Bronchial epithelial cell (primary cell): ENCODE measurements around the gene B4GALNT1. TPM values are rescaled to one million over a fixed set of nuclear protein-coding genes. Genes with fewer than 3 reads are reported as not detected.
"Not testable (repeated sequence)": the region's sequence is repeated elsewhere in the genome, so short reads cannot be mapped to it uniquely, and the experiment has no call there.

ENCODE experiments used
- DNase-seq: peaks from one replicate; pipeline ENCODE4 v3.0.0-alpha.2; 2010; ENCODE audit warnings: low read depth
- FAIRE-seq: peaks from 2 replicates; lab custom pipeline; 2011; peaks lifted over from hg19 to GRCh38; lab: Jason Lieb, UNC
- H3K27me3 ChIP-seq: 2 replicates; pipeline ENCODE4 v1.5.1; 2011; ENCODE audit warnings: low read length; ENCODE audit not compliant: control insufficient read depth, insufficient read depth
- H3K36me3 ChIP-seq: 2 replicates; pipeline ENCODE4 v1.5.1; 2011; ENCODE audit warnings: low read length; ENCODE audit not compliant: control insufficient read depth, insufficient read depth
- H3K4me3 ChIP-seq: 2 replicates; pipeline ENCODE4 v1.5.1; 2011; ENCODE audit warnings: mild to moderate bottlenecking, low read depth, low read length, control low read depth
- CTCF ChIP-seq: IDR thresholded peaks from 2 replicates; pipeline ENCODE4 v1.5.1; 2011; ENCODE audit warnings: mild to moderate bottlenecking, moderate library complexity, low read length, control low read depth, inconsistent platforms; ENCODE audit not compliant: insufficient read depth, severe bottlenecking
- total RNA-seq: library from RNA; depleted of rRNA; stranded (reverse); fragments of >200 nt; gene quantifications from 2 replicates; pipeline ENCODE4 v1.2.1, GENCODE V29; 2014

The B4GALNT1 gene
- total RNA-seq, 1 donor from 2014 or later = not detected

DNA sequence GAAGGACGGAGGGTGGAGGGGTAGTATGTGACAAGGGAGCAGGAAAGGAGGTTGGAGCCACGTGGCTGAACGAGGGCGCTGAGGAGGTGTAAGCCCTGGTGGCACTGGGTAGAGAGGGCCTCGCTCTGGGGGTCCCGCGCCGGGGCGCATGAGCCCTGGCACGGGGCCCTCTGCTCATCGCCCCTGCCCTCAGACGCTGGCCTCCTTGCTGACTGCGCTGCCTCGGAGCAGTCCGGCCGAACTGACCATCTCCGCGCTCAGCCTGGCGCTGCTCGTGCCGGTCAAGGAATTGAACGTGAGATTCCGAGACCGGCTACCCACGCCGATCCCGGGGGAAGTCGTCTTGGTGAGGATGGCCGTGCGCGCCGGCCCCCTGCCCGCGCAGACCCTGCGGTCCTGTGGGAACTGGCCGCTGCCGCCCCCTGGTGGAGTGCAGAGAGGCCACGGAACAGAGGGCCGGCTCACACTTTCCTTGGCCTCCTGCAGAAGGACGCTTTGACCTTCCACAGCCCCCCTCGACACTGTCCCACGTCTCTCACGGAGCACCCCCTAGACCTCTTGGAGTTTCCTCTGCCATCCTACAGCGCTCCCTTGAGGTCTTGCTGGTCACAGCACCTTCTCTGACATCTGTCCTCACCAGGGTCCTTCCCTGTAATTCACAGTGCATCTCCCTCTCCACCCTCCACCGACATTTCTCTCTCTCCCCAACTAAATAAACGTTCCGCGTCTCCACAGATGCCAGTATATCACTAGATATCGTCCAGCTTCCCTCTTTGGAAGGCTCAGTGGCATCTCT lies 11.3 kb downstream of the B4GALNT1 start:
- Histone ChIP-seq H3K36me3 (no peaks in the 10 kb centered on the region), H3K4me3 (peak overlapping the region; percentile 19), H3K27me3 (peaks cover 58% of the 10 kb centered on the region)
- no peak for FAIRE-seq
- TF ChIP-seq CTCF = peak; percentile 96
- DNase-seq = no peak

DNA sequence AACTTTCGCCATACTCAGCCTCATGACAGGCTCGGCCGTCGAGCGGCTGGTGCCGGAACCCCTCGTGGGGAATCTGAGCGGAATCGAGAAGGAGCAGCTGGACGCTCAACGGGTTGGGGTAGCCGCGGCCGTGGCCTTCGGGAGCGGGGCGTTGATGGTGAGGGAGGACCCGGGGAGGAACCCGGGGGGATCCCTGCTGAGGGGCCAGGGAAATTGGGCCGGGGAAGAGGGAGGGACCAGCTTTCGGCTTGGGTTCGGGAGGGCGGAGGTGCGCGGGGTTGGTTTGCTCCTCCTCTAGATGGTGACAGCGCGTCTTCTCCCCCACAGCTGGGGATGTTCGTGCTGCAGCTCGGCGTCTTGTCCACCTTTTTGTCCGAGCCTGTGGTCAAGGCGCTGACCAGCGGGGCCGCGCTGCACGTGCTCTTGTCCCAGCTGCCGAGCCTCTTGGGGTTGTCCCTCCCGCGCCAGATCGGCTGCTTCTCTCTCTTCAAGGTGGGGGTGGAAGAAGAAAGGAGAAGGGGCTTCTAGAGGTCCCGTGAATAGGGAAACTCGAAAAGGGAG lies 12.0 kb downstream of the B4GALNT1 start:
- no peak for DNase-seq
- Histone ChIP-seq H3K36me3 (no peaks in the 10 kb centered on the region), H3K4me3 (no peak overlapping the region), H3K27me3 (peaks cover 52% of the 10 kb centered on the region)
- no peak for TF ChIP-seq CTCF
- FAIRE-seq = no peak

DNA sequence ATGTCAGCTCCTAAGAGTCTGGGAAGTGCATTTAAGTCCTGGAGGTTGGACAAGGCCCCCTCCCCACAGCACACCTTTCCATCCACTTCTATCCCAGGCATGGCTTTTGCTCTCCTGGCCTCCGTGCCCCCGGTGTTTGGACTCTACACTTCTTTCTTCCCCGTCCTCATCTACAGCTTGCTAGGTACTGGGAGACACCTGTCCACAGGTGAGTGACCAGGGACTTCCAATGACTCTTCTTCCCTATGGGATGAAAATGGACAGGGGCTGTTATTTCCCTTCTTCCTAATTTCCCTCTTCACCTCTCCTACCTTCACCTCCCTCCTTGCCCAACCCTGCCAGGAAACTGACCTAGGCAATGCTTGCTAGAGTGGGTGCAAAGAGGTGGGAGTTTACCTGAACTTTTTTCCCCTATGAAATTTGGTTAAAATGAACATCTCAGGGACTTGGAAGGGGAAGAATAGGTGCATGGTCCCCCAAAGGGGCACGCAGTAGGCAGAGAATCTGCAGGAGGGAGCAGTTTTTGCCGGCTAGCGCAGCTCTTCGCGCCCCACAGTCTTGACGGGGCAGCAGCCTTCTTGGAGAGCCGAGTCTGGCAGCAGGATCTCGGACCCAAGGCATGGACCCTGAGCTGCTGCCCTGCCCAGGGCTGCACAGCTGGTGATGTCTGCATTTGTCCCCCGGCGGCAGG lies 12.6 kb downstream of the B4GALNT1 start:
- TF ChIP-seq CTCF = no peak
- H3K27me3 ChIP-seq = peaks cover 48% of the 10 kb centered on the region
- no peaks in the 10 kb centered on the region for H3K36me3 ChIP-seq
- no peak overlapping the region for H3K4me3 ChIP-seq
- FAIRE-seq (no peak), DNase-seq (no peak)

GRCh38 chr12:57619434-57620244 lies 13.4 kb downstream of the B4GALNT1 start:
- no peak for TF ChIP-seq CTCF
- Histone ChIP-seq H3K27me3 (peaks cover 43% of the 10 kb centered on the region), H3K36me3 (no peaks in the 10 kb centered on the region), H3K4me3 (no peak overlapping the region)
- FAIRE-seq = no peak
- no peak for DNase-seq

GRCh38 chr12:57618966-57619433 lies 14.0 kb downstream of the B4GALNT1 start:
- no peak for DNase-seq
- TF ChIP-seq CTCF = no peak
- Histone ChIP-seq H3K27me3 (peaks cover 41% of the 10 kb centered on the region), H3K36me3 (no peaks in the 10 kb centered on the region), H3K4me3 (no peak overlapping the region)
- no peak for FAIRE-seq

GRCh38 chr12:57618431-57618830 lies 14.6 kb downstream of the B4GALNT1 start:
- not testable (repeated sequence) for DNase-seq, H3K4me3 ChIP-seq, FAIRE-seq, H3K36me3 ChIP-seq
- peaks cover 39% of the 10 kb centered on the region for H3K27me3 ChIP-seq
